SK-N-SH (cell line): ENCODE results near the gene TMEM179. TPM values are rescaled to one million over a fixed set of nuclear protein-coding genes. Genes with fewer than 3 reads are reported as not detected.

Source experiments
- CTCF ChIA-PET: fragments of 300-600, 350-600 bp; formaldehyde crosslinking; extraction: SDS; loops from one replicate; lab custom pipeline; 2021; lab: Yijun Ruan, JAX
- POLR2A ChIA-PET: fragments of 350-600 bp; sonication (Branson Sonifier 250); formaldehyde crosslinking; extraction: SDS; loops from one replicate; lab custom pipeline; 2020; ENCODE audit warnings: antibody characterized with exemption, inconsistent platforms; lab: Yijun Ruan, JAX
- DNase-seq: peaks from one replicate; pipeline ENCODE4 v3.0.0; 2012
- H2AFZ ChIP-seq: fragments of 200-600 bp; sonication (generic); 2 replicates; pipeline ENCODE4 v1.8.1; 2016; ENCODE audit warnings: antibody characterized with exemption, mild to moderate bottlenecking, low read depth
- H3F3A ChIP-seq: fragments of 200-600 bp; sonication (generic); replicated peaks from 2 replicates; pipeline ENCODE3; 2016; ENCODE audit warnings: antibody characterized with exemption, mild to moderate bottlenecking; ENCODE audit not compliant: insufficient read depth
- H3K27ac ChIP-seq, 2 experiments: fragments of 200-500 bp in 1 of 2; fragments of 200-600 bp in 1 of 2; sonication (Bioruptor generic) in 1 of 2; sonication (generic), shearing (Covaris generic) in 1 of 2; 2 replicates each; pipeline versions ENCODE4 v1.5.1 to v1.6.1; 2014 to 2016; ENCODE audit warnings: low read depth in 2 of 2, inconsistent platforms in 1 of 2, low read length in 1 of 2, mild to moderate bottlenecking in 1 of 2, mixed read lengths in 1 of 2
- H3K27me3 ChIP-seq: fragments of 200-600 bp; sonication (generic), shearing (Covaris generic); 2 replicates; pipeline ENCODE4 v1.6.1; 2016; ENCODE audit warnings: mixed run types; ENCODE audit not compliant: insufficient read depth
- H3K36me3 ChIP-seq, 2 experiments: fragments of 200-500 bp in 1 of 2; fragments of 200-600 bp in 1 of 2; sonication (Bioruptor generic) in 1 of 2; sonication (generic) in 1 of 2; replicated peaks in 1 of 2; 2 replicates each; pipeline versions ENCODE3 to v1.5.1; 2014 to 2016; ENCODE audit warnings: low read length in 1 of 2, mild to moderate bottlenecking in 1 of 2; ENCODE audit not compliant: insufficient read depth in 2 of 2, control insufficient read depth in 1 of 2
- H3K4me1 ChIP-seq, 2 experiments: fragments of 200-500 bp in 1 of 2; fragments of 200-600 bp in 1 of 2; sonication (Bioruptor generic) in 1 of 2; sonication (generic), shearing (Covaris generic) in 1 of 2; 2 replicates each; pipeline versions ENCODE4 v1.5.1 to v1.6.1; 2014 to 2016; ENCODE audit warnings: low read depth in 1 of 2, low read length in 1 of 2, mixed run types in 1 of 2; ENCODE audit not compliant: insufficient read depth in 2 of 2, control insufficient read depth in 1 of 2
- H3K4me2 ChIP-seq: fragments of 200-600 bp; sonication (generic), shearing (Covaris generic); 2 replicates; pipeline ENCODE4 v1.6.1; 2017; ENCODE audit warnings: mixed run types
- H3K4me3 ChIP-seq, 2 experiments: fragments of 200-500 bp in 1 of 2; fragments of 200-600 bp in 1 of 2; sonication (Bioruptor generic) in 1 of 2; sonication (generic), shearing (Covaris generic) in 1 of 2; 2 replicates each; pipeline versions ENCODE4 v1.5.1 to v1.8.1; 2014 to 2016; ENCODE audit warnings: low read depth in 2 of 2, inconsistent platforms in 1 of 2, low read length in 1 of 2, mild to moderate bottlenecking in 1 of 2, mixed read lengths in 1 of 2, moderate library complexity in 1 of 2
- H3K79me2 ChIP-seq: fragments of 200-600 bp; sonication (generic); 2 replicates; pipeline ENCODE4 v1.8.1; 2017; ENCODE audit warnings: mild to moderate bottlenecking; ENCODE audit not compliant: insufficient read depth
- H3K9ac ChIP-seq: fragments of 200-600 bp; sonication (generic); 2 replicates; pipeline ENCODE4 v1.6.1; 2017; ENCODE audit warnings: mixed run types
- H3K9me2 ChIP-seq: fragments of 200-600 bp; sonication (generic); 2 replicates; pipeline ENCODE4 v1.6.1; 2017; ENCODE audit warnings: mixed run types
- H3K9me3 ChIP-seq: fragments of 200-600 bp; sonication (generic); 2 replicates; pipeline ENCODE4 v1.6.1; 2017; ENCODE audit warnings: mixed run types, mild to moderate bottlenecking, moderate library complexity
- H4K20me1 ChIP-seq: fragments of 200-600 bp; sonication (generic); 2 replicates; pipeline ENCODE4 v1.6.1; 2017; ENCODE audit warnings: mild to moderate bottlenecking, mixed run types; ENCODE audit not compliant: insufficient read depth
- JUND ChIP-seq: IDR thresholded peaks from 2 replicates; pipeline ENCODE4 v1.4.0; 2012
- MXI1 ChIP-seq: IDR thresholded peaks from 2 replicates; pipeline ENCODE4 v1.6.1; 2012; ENCODE audit warnings: mild to moderate bottlenecking, low read depth, low read length, improper control_type of control experiment
- NFIC ChIP-seq: IDR thresholded peaks from 2 replicates; pipeline ENCODE4 v1.4.0; 2012; ENCODE audit warnings: borderline replicate concordance
- NRF1 ChIP-seq: IDR thresholded peaks from 2 replicates; pipeline ENCODE4 v1.6.1; 2012; ENCODE audit warnings: low read depth, mild to moderate bottlenecking, low read length
- POLR2AphosphoS5 ChIP-seq: IDR thresholded peaks from 2 replicates; pipeline ENCODE4 v1.6.1; 2012; ENCODE audit warnings: low read depth, low read length
- REST ChIP-seq: IDR thresholded peaks from 2 replicates; pipeline ENCODE4 v1.6.1; 2012; ENCODE audit warnings: mild to moderate bottlenecking, low read depth, low read length, moderate library complexity
- SIN3A ChIP-seq: IDR thresholded peaks from 2 replicates; pipeline ENCODE4 v1.6.1; 2012; ENCODE audit warnings: low read depth, mild to moderate bottlenecking, low read length, moderate library complexity, borderline replicate concordance
- TEAD4 ChIP-seq: IDR thresholded peaks from 2 replicates; pipeline ENCODE4 v1.4.0; 2012; ENCODE audit warnings: mild to moderate bottlenecking, borderline replicate concordance; ENCODE audit not compliant: insufficient read depth
- USF2 ChIP-seq: fragments of 150-350 bp; IDR thresholded peaks from 2 replicates; pipeline ENCODE4 v1.6.1; 2017; ENCODE audit warnings: antibody characterized with exemption, low read length, low read depth, borderline replicate concordance
- WGBS: methylation state at CpG from one replicate; pipeline ENCODE4 v1.1.6; 2017; ENCODE audit warnings: low lambda C conversion rate; 5-methylcytosine and 5-hydroxymethylcytosine counted together
- polyA plus RNA-seq, 3 experiments: library from polyadenylated mRNA; depleted of rRNA; stranded (reverse); fragments of >200 nt; gene quantifications; 2 replicates each; pipeline ENCODE4 v1.2.3, GENCODE V29; 2012
- TF ChIP-seq, protein P1 (sequence below): IDR thresholded peaks from 2 replicates; pipeline ENCODE4 v1.4.0; 2012; ENCODE audit warnings: low read depth, borderline replicate concordance

TMEM179 gene
- polyA plus RNA-seq, 1 of the 3 experiments (the other 2 are of a cell fraction), result 1.7 TPM

DNA sequence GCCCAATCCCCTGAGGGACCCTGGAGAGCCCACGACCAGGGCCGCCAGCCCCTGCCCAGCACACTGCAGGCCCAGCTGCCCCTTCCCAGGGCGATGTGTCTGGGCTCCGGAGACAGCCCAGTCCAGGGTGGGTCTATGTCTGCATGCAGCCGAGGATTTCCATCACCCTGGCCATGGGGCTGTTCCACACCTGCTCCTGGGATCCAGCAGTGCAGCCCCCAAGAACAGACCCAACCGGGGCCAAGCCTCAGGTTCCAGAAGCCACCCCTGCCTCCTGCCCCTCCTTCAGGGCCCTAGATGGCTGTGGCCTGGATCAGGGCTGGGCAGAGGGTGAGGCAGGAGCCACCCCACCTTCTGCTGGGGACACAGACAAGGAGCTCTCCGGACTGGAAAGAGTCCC lies 13.5 kb downstream of the TMEM179 start:
- Histone ChIP-seq H3K9me3 (no peaks in the 10 kb centered on the region), H4K20me1 (no peaks in the 10 kb centered on the region), H3K4me3 (no peak overlapping the region), H3K27ac (peak overlapping the region in 1 of 2 experiments; percentile 40; a peak in 1 of 4 replicates), H3F3A (no peaks in the 10 kb centered on the region), H2AFZ (no peak overlapping the region), H3K27me3 (no peaks in the 10 kb centered on the region), H3K36me3 (no peaks in the 10 kb centered on the region), H3K79me2 (no peaks in the 10 kb centered on the region), H3K9ac (no peak overlapping the region), H3K4me1 (peaks cover 0 to 88% of the 10 kb centered on the region in 2 experiments; a peak in 1 of 4 replicates), H3K4me2 (peak overlapping the region; percentile 57; the same call in 1 of the 2 replicates), H3K9me2 (no peaks in the 10 kb centered on the region)
- CTCF ChIA-PET, result interaction anchor here (0.7 to 1.8 kb wide), 5 partner anchors 9 to 49 kb away, joined by 3 to 7 read pairs (median 4); partner anchors contain the start of gene C14orf180
- DNase-seq, result no peak
- POLR2A ChIA-PET, result interaction anchor here (1.5 kb wide), 1 partner anchor 10 kb away, joined by 4 read pairs; no protein-coding TSS in a partner anchor
- TF ChIP-seq USF2 (no peak), MXI1 (no peak), REST (no peak), JUND (no peak), NRF1 (no peak), SIN3A (no peak), POLR2AphosphoS5 (no peak), TEAD4 (no peak), NFIC (no peak)
- TF ChIP-seq, protein P1, sequence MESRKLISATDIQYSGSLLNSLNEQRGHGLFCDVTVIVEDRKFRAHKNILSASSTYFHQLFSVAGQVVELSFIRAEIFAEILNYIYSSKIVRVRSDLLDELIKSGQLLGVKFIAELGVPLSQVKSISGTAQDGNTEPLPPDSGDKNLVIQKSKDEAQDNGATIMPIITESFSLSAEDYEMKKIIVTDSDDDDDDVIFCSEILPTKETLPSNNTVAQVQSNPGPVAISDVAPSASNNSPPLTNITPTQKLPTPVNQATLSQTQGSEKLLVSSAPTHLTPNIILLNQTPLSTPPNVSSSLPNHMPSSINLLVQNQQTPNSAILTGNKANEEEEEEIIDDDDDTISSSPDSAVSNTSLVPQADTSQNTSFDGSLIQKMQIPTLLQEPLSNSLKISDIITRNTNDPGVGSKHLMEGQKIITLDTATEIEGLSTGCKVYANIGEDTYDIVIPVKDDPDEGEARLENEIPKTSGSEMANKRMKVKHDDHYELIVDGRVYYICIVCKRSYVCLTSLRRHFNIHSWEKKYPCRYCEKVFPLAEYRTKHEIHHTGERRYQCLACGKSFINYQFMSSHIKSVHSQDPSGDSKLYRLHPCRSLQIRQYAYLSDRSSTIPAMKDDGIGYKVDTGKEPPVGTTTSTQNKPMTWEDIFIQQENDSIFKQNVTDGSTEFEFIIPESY, result no peak
- 31% methylated on average over 3 of the region's 7 CpGs for WGBS
